ENCODE measurements around the gene SH3RF3. TPM values are rescaled to one million over a fixed set of nuclear protein-coding genes. Genes with fewer than 3 reads are reported as not detected.

The SH3RF3 gene
- total RNA-seq, 1 donor from 2014 or later, result 7.3 TPM

GRCh38 chr2:109348671-109349502 is 219.9 kb downstream of the SH3RF3 start:
- Mint-ChIP-seq H3K27me3 (ENCODE audit: low read depth, unreplicated experiment) (peaks cover 35% of the 10 kb centered on the region), H3K27ac (ENCODE audit: unreplicated experiment) (no peak overlapping the region), H3K9me3 (ENCODE audit: unreplicated experiment) (no peaks in the 10 kb centered on the region), H3K4me1 (ENCODE audit: low read depth, unreplicated experiment) (peaks cover 21% of the 10 kb centered on the region), H3K36me3 (ENCODE audit: low read depth, unreplicated experiment) (no peaks in the 10 kb centered on the region), H3K4me3 (ENCODE audit: unreplicated experiment) (no peak overlapping the region)
- no peak for TF ChIP-seq EZH2 (IDR thresholded peaks at IDR 0.05; ENCODE audit: insufficient read depth, low read length)
- no peak for TF ChIP-seq CTCF (IDR thresholded peaks at IDR 0.05; ENCODE audit: insufficient read depth, low read depth, low read length)
- Histone ChIP-seq H3K27ac (ENCODE audit: low read depth, low read length) (no peak overlapping the region), H3K9ac (ENCODE audit: low read length) (no peak overlapping the region), H3K27me3 (ENCODE audit: insufficient read depth, low read length) (peaks cover 3% of the 10 kb centered on the region), H4K20me1 (ENCODE audit: insufficient read depth, low read length) (peaks cover 25% of the 10 kb centered on the region), H3K4me2 (ENCODE audit: low read length) (no peak overlapping the region), H2AFZ (ENCODE audit: low read depth, low read length) (no peak overlapping the region), H3K36me3 (ENCODE audit: insufficient read depth, low read length) (no peaks in the 10 kb centered on the region), H3K79me2 (ENCODE audit: insufficient read depth, low read length) (no peaks in the 10 kb centered on the region), H3K9me3 (ENCODE audit: insufficient read depth, low read depth, low read length) (no peaks in the 10 kb centered on the region), H3K4me3 (ENCODE audit: insufficient read depth, low read depth, low read length) (no peak overlapping the region), H3K4me1 (ENCODE audit: insufficient read depth, low read length) (peaks cover 16% of the 10 kb centered on the region)
- FAIRE-seq (no peak), DNase-seq (ENCODE audit: low read depth) (no peak)

- H3K79me2 ChIP-seq (ENCODE audit: insufficient read depth, low read length), result no peaks in the 10 kb centered on the region
- H4K20me1 ChIP-seq (ENCODE audit: insufficient read depth, low read length), result peaks cover 18% of the 10 kb centered on the region
- peaks cover 3% of the 10 kb centered on the region for H3K27me3 ChIP-seq (ENCODE audit: insufficient read depth, low read length)
- peaks cover 21% of the 10 kb centered on the region for H3K4me1 Mint-ChIP-seq (ENCODE audit: low read depth, unreplicated experiment)
- no peaks in the 10 kb centered on the region for H3K36me3 ChIP-seq (ENCODE audit: insufficient read depth, low read length)
- H2AFZ ChIP-seq (ENCODE audit: low read depth, low read length), result no peak overlapping the region
- no peak overlapping the region for H3K4me3 Mint-ChIP-seq (ENCODE audit: unreplicated experiment)
- H3K4me2 ChIP-seq (ENCODE audit: low read length), result no peak overlapping the region
- H3K36me3 Mint-ChIP-seq (ENCODE audit: low read depth, unreplicated experiment), result no peaks in the 10 kb centered on the region
- H3K27ac Mint-ChIP-seq (ENCODE audit: unreplicated experiment), result no peak overlapping the region
- no peak for FAIRE-seq
- no peak for TF ChIP-seq CTCF (IDR thresholded peaks at IDR 0.05; ENCODE audit: insufficient read depth, low read depth, low read length)
- TF ChIP-seq EZH2 (IDR thresholded peaks at IDR 0.05; ENCODE audit: insufficient read depth, low read length), result no peak
- H3K4me3 ChIP-seq (ENCODE audit: insufficient read depth, low read depth, low read length), result no peak overlapping the region
- no peak overlapping the region for H3K27ac ChIP-seq (ENCODE audit: low read depth, low read length)
- peaks cover 28% of the 10 kb centered on the region for H3K27me3 Mint-ChIP-seq (ENCODE audit: low read depth, unreplicated experiment)
- no peaks in the 10 kb centered on the region for H3K9me3 ChIP-seq (ENCODE audit: insufficient read depth, low read depth, low read length)
- no peak overlapping the region for H3K9ac ChIP-seq (ENCODE audit: low read length)
- no peaks in the 10 kb centered on the region for H3K9me3 Mint-ChIP-seq (ENCODE audit: unreplicated experiment)
- DNase-seq (ENCODE audit: low read depth), result no peak
- peaks cover 16% of the 10 kb centered on the region for H3K4me1 ChIP-seq (ENCODE audit: insufficient read depth, low read length)
These were observed 220.8 kb downstream of the SH3RF3 start for GRCh38 chr2:109349503-109350465.
